Liver (tissue), 9 donors: ENCODE data around the gene ANO4. TPM values are rescaled to one million over a fixed set of nuclear protein-coding genes. Genes with fewer than 3 reads are reported as not detected.

Experiments
- DNase-seq: peaks from one replicate; pipeline ENCODE4 v3.0.0-alpha.2; 2017; ENCODE audit warnings: low spot score
- H3K27ac ChIP-seq, 2 donors: one replicate each; pipeline ENCODE4 v1.7.0; 2013; ENCODE audit warnings: inconsistent platforms in 2 of 2, low read length in 2 of 2, control low read depth in 1 of 2, low read depth in 1 of 2, mild to moderate bottlenecking in 1 of 2
- H3K27me3 ChIP-seq, 4 donors: one replicate each; pipeline versions ENCODE4 v1.6.1 to v1.7.0; 2013; ENCODE audit warnings: low read length in 3 of 4, inconsistent platforms in 1 of 4, mild to moderate bottlenecking in 1 of 4, moderate library complexity in 1 of 4; ENCODE audit not compliant: control insufficient read depth in 4 of 4, insufficient read depth in 4 of 4
- H3K36me3 ChIP-seq, 4 donors: one replicate each; pipeline versions ENCODE4 v1.6.1 to v1.7.0; 2013; ENCODE audit warnings: low read length in 3 of 4, mild to moderate bottlenecking in 3 of 4, low read depth in 1 of 4, moderate library complexity in 1 of 4; ENCODE audit not compliant: control insufficient read depth in 4 of 4, insufficient read depth in 3 of 4
- H3K4me1 ChIP-seq, 4 donors: one replicate each; pipeline versions ENCODE4 v1.6.1 to v1.7.0; 2013; ENCODE audit warnings: low read length in 3 of 4, mild to moderate bottlenecking in 3 of 4, moderate library complexity in 1 of 4; ENCODE audit not compliant: control insufficient read depth in 4 of 4, insufficient read depth in 4 of 4
- H3K4me3 ChIP-seq, 3 donors: one replicate each; pipeline versions ENCODE4 v1.6.1 to v1.7.0; 2013; ENCODE audit warnings: low read length in 3 of 3, control low read depth in 1 of 3, low read depth in 1 of 3, mild to moderate bottlenecking in 1 of 3
- H3K9ac ChIP-seq, 2 donors: one replicate each; pipeline ENCODE4 v1.7.0; 2013; ENCODE audit warnings: low read length in 2 of 2, mild to moderate bottlenecking in 2 of 2, moderate library complexity in 2 of 2, control low read depth in 1 of 2, low read depth in 1 of 2
- H3K9me3 ChIP-seq, 4 donors: one replicate each; pipeline versions ENCODE4 v1.6.1 to v1.7.0; 2013; ENCODE audit warnings: low read length in 3 of 4; ENCODE audit not compliant: control insufficient read depth in 4 of 4
- EGR1 ChIP-seq, 2 donors: IDR thresholded peaks; 2 replicates each; pipeline ENCODE4 v1.6.1; 2016 to 2018; ENCODE audit warnings: antibody characterized with exemption in 2 of 2, low read depth in 2 of 2
- FOXA1 ChIP-seq: IDR thresholded peaks from 2 replicates; pipeline ENCODE4 v1.6.1; 2016; ENCODE audit warnings: antibody characterized with exemption
- FOXA2 ChIP-seq: IDR thresholded peaks from 2 replicates; pipeline ENCODE4 v1.6.1; 2016; ENCODE audit warnings: antibody characterized with exemption
- GABPA ChIP-seq, 2 donors: IDR thresholded peaks in 1 of 2; conservative IDR thresholded peaks in 1 of 2; 2 replicates each; pipeline ENCODE4 v1.6.1; 2016; ENCODE audit warnings: antibody characterized with exemption in 2 of 2, mild to moderate bottlenecking in 1 of 2, moderate library complexity in 1 of 2
- HNF4A ChIP-seq, 2 donors: conservative IDR thresholded peaks; 2 replicates each; pipeline ENCODE4 v1.6.1; 2016; ENCODE audit warnings: antibody characterized with exemption in 2 of 2, mild to moderate bottlenecking in 2 of 2
- HNF4G ChIP-seq: IDR thresholded peaks from 2 replicates; pipeline ENCODE4 v1.6.1; 2016; ENCODE audit warnings: antibody characterized with exemption
- JUND ChIP-seq, 2 donors: IDR thresholded peaks; 2 replicates each; pipeline ENCODE4 v1.6.1; 2016; ENCODE audit warnings: antibody characterized with exemption in 2 of 2
- NR2F2 ChIP-seq: IDR thresholded peaks from 2 replicates; pipeline ENCODE4 v1.6.1; 2016; ENCODE audit warnings: antibody characterized with exemption
- RAD21 ChIP-seq, 2 donors: IDR thresholded peaks; 2 replicates each; pipeline ENCODE4 v1.6.1; 2016; ENCODE audit warnings: antibody characterized with exemption in 2 of 2, mild to moderate bottlenecking in 2 of 2
- RXRA ChIP-seq, 2 donors: IDR thresholded peaks; 2 replicates each; pipeline ENCODE4 v1.6.1; 2017 to 2018; ENCODE audit warnings: antibody characterized with exemption in 2 of 2, mild to moderate bottlenecking in 1 of 2
- SP1 ChIP-seq: IDR thresholded peaks from 2 replicates; pipeline ENCODE4 v1.6.1; 2018; ENCODE audit warnings: antibody characterized with exemption, mild to moderate bottlenecking
- TAF1 ChIP-seq: conservative IDR thresholded peaks from 2 replicates; pipeline ENCODE4 v1.6.1; 2016; ENCODE audit warnings: antibody characterized with exemption, mild to moderate bottlenecking
- YY1 ChIP-seq: IDR thresholded peaks from 2 replicates; pipeline ENCODE4 v1.6.1; 2016; ENCODE audit warnings: antibody characterized with exemption, mild to moderate bottlenecking
- WGBS: extraction: QIAGEN DNeasy Blood & Tissue Kit; methylation state at CpG from one replicate; pipeline ENCODE4 v1.1.7; 2013; 5-methylcytosine and 5-hydroxymethylcytosine counted together
- polyA plus RNA-seq, 2 donors: library from polyadenylated mRNA; stranded (reverse) in 1 of 2; unstranded in 1 of 2; fragments of 200-250 nt in 1 of 2; fragments of >200 nt in 1 of 2; fragmentation: Nextera tagmentation in 1 of 2; extraction: Ambion mirVana in 1 of 2; gene quantifications; one replicate each; pipeline versions ENCODE4 v1.2.1 to v1.2.3, GENCODE V29; 2013 to 2015
- total RNA-seq, 2 donors: library from RNA; depleted of rRNA; stranded (reverse); fragments of >200 nt; gene quantifications; one replicate each; pipeline ENCODE4 v1.2.3, GENCODE V29; 2014
- TF ChIP-seq, protein P1 (sequence below): fragments of 150-350 bp; IDR thresholded peaks from 2 replicates; pipeline ENCODE4 v1.5.1; 2017; ENCODE audit warnings: improper control_type of control experiment, low read depth, low read length; ENCODE audit not compliant: missing input control
- TF ChIP-seq, protein P2 (sequence below): IDR thresholded peaks from 2 replicates; pipeline ENCODE4 v1.6.1; 2016; ENCODE audit warnings: antibody characterized with exemption
- TF ChIP-seq, protein P3 (sequence below): IDR thresholded peaks from 2 replicates; pipeline ENCODE4 v1.6.1; 2016; ENCODE audit warnings: antibody characterized with exemption, mild to moderate bottlenecking
- TF ChIP-seq, protein P4 (sequence below): IDR thresholded peaks from 2 replicates; pipeline ENCODE4 v1.6.1; 2016; ENCODE audit warnings: antibody characterized with exemption
- donor health status: healthy.
- donor health status: healthy.
- donor health status: healthy.
- donor health status: healthy.
- donor health status: healthy.

The ANO4 gene
- total and polyA plus RNA-seq, 4 donors: 0.08 to 2.2 (median 0.17) TPM; not detected in 1

DNA sequence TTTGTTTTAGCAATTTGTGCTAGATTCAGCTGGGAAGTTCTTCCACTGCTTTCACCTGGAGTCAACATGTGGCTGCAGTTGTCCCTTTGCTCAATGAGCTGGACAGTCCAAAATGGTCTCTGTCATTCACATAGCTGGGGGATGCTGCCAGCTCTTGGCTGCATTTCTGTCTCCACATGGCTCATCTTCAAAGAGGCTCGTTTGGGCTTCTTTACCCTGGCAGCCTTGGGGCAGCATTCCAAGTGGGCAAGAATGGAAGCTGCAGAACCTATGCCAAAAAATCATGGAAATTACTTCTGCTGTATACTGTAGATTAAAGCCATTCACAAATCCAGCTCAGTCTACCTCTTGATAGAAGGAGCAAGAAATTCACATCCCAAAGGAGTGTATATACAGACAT, 216.3 kb downstream of the ANO4 start:
- Histone ChIP-seq H3K36me3 (no peaks in the 10 kb centered on the region), H3K9me3 (peaks cover 0 to 12% (median 6%) of the 10 kb centered on the region in 4 donors), H3K4me3 (no peak overlapping the region), H3K27me3 (no peaks in the 10 kb centered on the region), H3K9ac (no peak overlapping the region), H3K4me1 (no peaks in the 10 kb centered on the region), H3K27ac (no peak overlapping the region)
- no peak for DNase-seq
- WGBS: 26% methylated on average over 1 of the region's 1 CpG
- TF ChIP-seq, protein P1, sequence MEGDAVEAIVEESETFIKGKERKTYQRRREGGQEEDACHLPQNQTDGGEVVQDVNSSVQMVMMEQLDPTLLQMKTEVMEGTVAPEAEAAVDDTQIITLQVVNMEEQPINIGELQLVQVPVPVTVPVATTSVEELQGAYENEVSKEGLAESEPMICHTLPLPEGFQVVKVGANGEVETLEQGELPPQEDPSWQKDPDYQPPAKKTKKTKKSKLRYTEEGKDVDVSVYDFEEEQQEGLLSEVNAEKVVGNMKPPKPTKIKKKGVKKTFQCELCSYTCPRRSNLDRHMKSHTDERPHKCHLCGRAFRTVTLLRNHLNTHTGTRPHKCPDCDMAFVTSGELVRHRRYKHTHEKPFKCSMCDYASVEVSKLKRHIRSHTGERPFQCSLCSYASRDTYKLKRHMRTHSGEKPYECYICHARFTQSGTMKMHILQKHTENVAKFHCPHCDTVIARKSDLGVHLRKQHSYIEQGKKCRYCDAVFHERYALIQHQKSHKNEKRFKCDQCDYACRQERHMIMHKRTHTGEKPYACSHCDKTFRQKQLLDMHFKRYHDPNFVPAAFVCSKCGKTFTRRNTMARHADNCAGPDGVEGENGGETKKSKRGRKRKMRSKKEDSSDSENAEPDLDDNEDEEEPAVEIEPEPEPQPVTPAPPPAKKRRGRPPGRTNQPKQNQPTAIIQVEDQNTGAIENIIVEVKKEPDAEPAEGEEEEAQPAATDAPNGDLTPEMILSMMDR: no peak
- TF ChIP-seq RAD21 (IDR thresholded peaks at IDR 0.05) (no peak), GABPA (IDR thresholded peaks at IDR 0.05 in 1 of 2, conservative IDR thresholded peaks at IDR 0.05 in 1 of 2) (no peak), FOXA2 (no peak), JUND (IDR thresholded peaks at IDR 0.05) (no peak), SP1 (no peak), FOXA1 (no peak), YY1 (no peak), HNF4G (no peak), NR2F2 (no peak)
- TF ChIP-seq, protein P2, sequence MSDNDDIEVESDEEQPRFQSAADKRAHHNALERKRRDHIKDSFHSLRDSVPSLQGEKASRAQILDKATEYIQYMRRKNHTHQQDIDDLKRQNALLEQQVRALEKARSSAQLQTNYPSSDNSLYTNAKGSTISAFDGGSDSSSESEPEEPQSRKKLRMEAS: no peak
- TF ChIP-seq, protein P3, sequence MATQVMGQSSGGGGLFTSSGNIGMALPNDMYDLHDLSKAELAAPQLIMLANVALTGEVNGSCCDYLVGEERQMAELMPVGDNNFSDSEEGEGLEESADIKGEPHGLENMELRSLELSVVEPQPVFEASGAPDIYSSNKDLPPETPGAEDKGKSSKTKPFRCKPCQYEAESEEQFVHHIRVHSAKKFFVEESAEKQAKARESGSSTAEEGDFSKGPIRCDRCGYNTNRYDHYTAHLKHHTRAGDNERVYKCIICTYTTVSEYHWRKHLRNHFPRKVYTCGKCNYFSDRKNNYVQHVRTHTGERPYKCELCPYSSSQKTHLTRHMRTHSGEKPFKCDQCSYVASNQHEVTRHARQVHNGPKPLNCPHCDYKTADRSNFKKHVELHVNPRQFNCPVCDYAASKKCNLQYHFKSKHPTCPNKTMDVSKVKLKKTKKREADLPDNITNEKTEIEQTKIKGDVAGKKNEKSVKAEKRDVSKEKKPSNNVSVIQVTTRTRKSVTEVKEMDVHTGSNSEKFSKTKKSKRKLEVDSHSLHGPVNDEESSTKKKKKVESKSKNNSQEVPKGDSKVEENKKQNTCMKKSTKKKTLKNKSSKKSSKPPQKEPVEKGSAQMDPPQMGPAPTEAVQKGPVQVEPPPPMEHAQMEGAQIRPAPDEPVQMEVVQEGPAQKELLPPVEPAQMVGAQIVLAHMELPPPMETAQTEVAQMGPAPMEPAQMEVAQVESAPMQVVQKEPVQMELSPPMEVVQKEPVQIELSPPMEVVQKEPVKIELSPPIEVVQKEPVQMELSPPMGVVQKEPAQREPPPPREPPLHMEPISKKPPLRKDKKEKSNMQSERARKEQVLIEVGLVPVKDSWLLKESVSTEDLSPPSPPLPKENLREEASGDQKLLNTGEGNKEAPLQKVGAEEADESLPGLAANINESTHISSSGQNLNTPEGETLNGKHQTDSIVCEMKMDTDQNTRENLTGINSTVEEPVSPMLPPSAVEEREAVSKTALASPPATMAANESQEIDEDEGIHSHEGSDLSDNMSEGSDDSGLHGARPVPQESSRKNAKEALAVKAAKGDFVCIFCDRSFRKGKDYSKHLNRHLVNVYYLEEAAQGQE: no peak
- TF ChIP-seq, protein P4, sequence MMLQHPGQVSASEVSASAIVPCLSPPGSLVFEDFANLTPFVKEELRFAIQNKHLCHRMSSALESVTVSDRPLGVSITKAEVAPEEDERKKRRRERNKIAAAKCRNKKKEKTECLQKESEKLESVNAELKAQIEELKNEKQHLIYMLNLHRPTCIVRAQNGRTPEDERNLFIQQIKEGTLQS: no peak

DNA sequence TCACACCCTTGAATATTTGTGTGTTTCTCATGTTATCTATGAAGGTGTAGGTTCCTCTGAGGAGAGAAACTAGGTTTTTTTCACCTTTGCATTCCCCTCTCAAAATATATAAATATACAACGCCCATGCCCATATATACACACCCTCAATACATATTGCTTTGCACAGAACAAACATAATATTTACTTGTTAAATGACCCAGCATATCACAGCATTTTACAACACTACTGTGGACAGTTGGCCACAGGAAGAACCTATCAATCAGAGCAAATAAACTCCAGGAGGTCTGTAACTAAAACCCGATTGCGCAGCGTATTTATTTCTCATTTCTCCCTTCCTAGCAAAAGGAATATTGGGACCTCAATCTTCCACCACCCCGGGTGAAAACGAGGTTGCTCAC, 219.4 kb downstream of the ANO4 start:
- peaks cover 0 to 8% (median 2%) of the 10 kb centered on the region in 4 donors for H3K9me3 ChIP-seq
- H3K4me1 ChIP-seq: no peaks in the 10 kb centered on the region
- 52% methylated on average over 6 of the region's 6 CpGs for WGBS
- no peak overlapping the region for H3K27ac ChIP-seq
- no peak overlapping the region for H3K4me3 ChIP-seq
- DNase-seq: no peak
- no peak overlapping the region for H3K9ac ChIP-seq
- H3K36me3 ChIP-seq: no peaks in the 10 kb centered on the region
- no peaks in the 10 kb centered on the region for H3K27me3 ChIP-seq
- TF ChIP-seq RXRA (IDR thresholded peaks at IDR 0.05) (no peak), FOXA1 (no peak), NR2F2 (no peak), YY1 (no peak), FOXA2 (no peak), JUND (IDR thresholded peaks at IDR 0.05) (no peak), TAF1 (no peak), EGR1 (IDR thresholded peaks at IDR 0.05; ENCODE audit: low read depth in 2 of 2) (no peak), HNF4G (no peak), HNF4A (conservative IDR thresholded peaks at IDR 0.05) (no peak), SP1 (no peak), RAD21 (IDR thresholded peaks at IDR 0.05) (no peak), GABPA (IDR thresholded peaks at IDR 0.05 in 1 of 2, conservative IDR thresholded peaks at IDR 0.05 in 1 of 2) (no peak)
- TF ChIP-seq, protein P4: no peak
- TF ChIP-seq, protein P2: no peak
- TF ChIP-seq, protein P1: no peak
- TF ChIP-seq, protein P3: no peak
